Measurements from ENCODE around the gene MAU2. TPM values are rescaled to one million over a fixed set of nuclear protein-coding genes. Genes with fewer than 3 reads are reported as not detected.
A peak's percentile ranks its signal among the peaks of the same experiment; 100 is the strongest.

The MAU2 gene
- total and polyA plus RNA-seq, 2 of the 13 experiments (the other 11 are each of a cell fraction or from before 2014, with no cell fraction given) = 16.8 to 33.8 TPM

- Histone ChIP-seq H3K4me1 (ENCODE audit: insufficient read depth, low read length) (peaks cover 9% of the 10 kb centered on the region), H2AFZ (ENCODE audit: low read length) (no peak overlapping the region), H3K9ac (ENCODE audit: insufficient read depth, low read depth, low read length) (no peak overlapping the region), H3K36me3 (replicated peaks in 1 of 2; ENCODE audit: control insufficient read depth in 1 of 2, insufficient read depth in 2 of 2, low read length in 2 of 2) (peaks cover 33 to 56% of the 10 kb centered on the region in 2 experiments; a peak in 4 of 5 replicates), H4K20me1 (ENCODE audit: insufficient read depth, low read length) (no peaks in the 10 kb centered on the region), H3K27me3 (ENCODE audit: control insufficient read depth in 1 of 2, insufficient read depth in 2 of 2, low read length in 2 of 2) (no peaks in the 10 kb centered on the region), H3K9me3 (ENCODE audit: low read length) (no peaks in the 10 kb centered on the region), H3K4me3 (replicated peaks in 1 of 3; ENCODE audit: insufficient read depth in 1 of 3, low read depth in 2 of 3, low read length in 3 of 3) (no peak overlapping the region), H3K27ac (ENCODE audit: extremely low read length, insufficient read depth, low read length) (no peak overlapping the region), H3K79me2 (ENCODE audit: insufficient read depth, low read length) (no peaks in the 10 kb centered on the region), H3K4me2 (ENCODE audit: low read depth, low read length) (no peak overlapping the region)
- ATAC-seq (no peak), DNase-seq (ENCODE audit: low spot score) (no peak), FAIRE-seq (no peak)
- WGBS (ENCODE audit: low lambda C conversion rate) = 81% methylated on average over 4 of the region's 7 CpGs
- ChIA-PET CTCF (ENCODE audit: low intra/inter-chr PET ratio, low total read pairs) (no interaction called here), POLR2A (no interaction called here)
- BruUV-seq (replicated peaks) = no TSS peak
- intact Hi-C loops (cut with micrococcal nuclease; ENCODE audit: unreplicated experiment) (no loop called here), in situ Hi-C loops (cut with HindIII; ENCODE audit: extremely low pct_ligation_motif_present, low pct_unique_long_range_greater_than_20kb) (no loop called here)
- TF ChIP-seq RBFOX2 (IDR thresholded peaks at IDR 0.05; ENCODE audit: low read depth, low read length) (0 out of 2 replicates have a peak, but pooled peaks have one; percentile 3), BRD4 (CRISPR knock-in tag; IDR thresholded peaks at IDR 0.05) (no peak), AGO2 (optimal IDR thresholded peaks at IDR 0.05; ENCODE audit: low read depth, low read length) (peak; percentile 49)
Measured at GRCh38 chr19:19338082-19338481, 17.5 kb downstream of the MAU2 start.

- Histone ChIP-seq H3K9ac (ENCODE audit: insufficient read depth, low read depth, low read length) (no peak overlapping the region), H3K4me1 (ENCODE audit: insufficient read depth, low read length) (no peaks in the 10 kb centered on the region), H3K9me3 (ENCODE audit: low read length) (no peaks in the 10 kb centered on the region), H3K4me3 (replicated peaks in 1 of 3; ENCODE audit: insufficient read depth in 1 of 3, low read depth in 2 of 3, low read length in 3 of 3) (no peak overlapping the region), H3K4me2 (ENCODE audit: low read depth, low read length) (no peak overlapping the region), H3K27ac (ENCODE audit: extremely low read length, insufficient read depth, low read length) (no peak overlapping the region), H3K79me2 (ENCODE audit: insufficient read depth, low read length) (no peaks in the 10 kb centered on the region), H2AFZ (ENCODE audit: low read length) (no peak overlapping the region), H3K36me3 (replicated peaks in 1 of 2; ENCODE audit: control insufficient read depth in 1 of 2, insufficient read depth in 2 of 2, low read length in 2 of 2) (peaks cover 40 to 71% of the 10 kb centered on the region in 2 experiments; a peak in 4 of 5 replicates), H4K20me1 (ENCODE audit: insufficient read depth, low read length) (no peaks in the 10 kb centered on the region), H3K27me3 (ENCODE audit: control insufficient read depth in 1 of 2, insufficient read depth in 2 of 2, low read length in 2 of 2) (no peaks in the 10 kb centered on the region)
- WGBS (ENCODE audit: low lambda C conversion rate) = 97% methylated on average over 8 of the region's 11 CpGs
- no TSS peak for BruUV-seq (replicated peaks)
- ChIA-PET POLR2A (no interaction called here), CTCF (ENCODE audit: low intra/inter-chr PET ratio, low total read pairs) (no interaction called here)
- ATAC-seq (no peak), DNase-seq (ENCODE audit: low spot score) (no peak), FAIRE-seq (no peak)
- TF ChIP-seq ZNF788 (CRISPR knock-in tag; IDR thresholded peaks at IDR 0.05; ENCODE audit: borderline replicate concordance) (no peak), ZNF232 (CRISPR knock-in tag; IDR thresholded peaks at IDR 0.05; ENCODE audit: borderline replicate concordance) (no peak), ZNF441 (CRISPR knock-in tag; IDR thresholded peaks at IDR 0.05; ENCODE audit: borderline replicate concordance) (no peak), NONO (IDR thresholded peaks at IDR 0.05) (no peak), NONO (CRISPR knock-in tag; conservative IDR thresholded peaks at IDR 0.05) (0 out of 2 replicates have a peak, but pooled peaks have one; percentile 4), AGO2 (optimal IDR thresholded peaks at IDR 0.05; ENCODE audit: low read depth, low read length) (peak; percentile 46), RBM22 (optimal IDR thresholded peaks at IDR 0.05; ENCODE audit: low read length) (peak; percentile 77)
- intact Hi-C loops (cut with micrococcal nuclease; ENCODE audit: unreplicated experiment) = no loop called here
- in situ Hi-C loops (cut with HindIII; ENCODE audit: extremely low pct_ligation_motif_present, low pct_unique_long_range_greater_than_20kb) = no loop called here
Measured at GRCh38 chr19:19341026-19341425, 20.4 kb downstream of the MAU2 start.

Measured in HepG2 (cell line).